ENCODE data around the gene AFG1L.
"Not testable (repeated sequence)": the region's sequence is repeated elsewhere in the genome, so short reads cannot be mapped to it uniquely, and the experiment has no call there.

Gene AFG1L

GRCh38 chr6:108363889-108364313 lies 69.0 kb downstream of the AFG1L start:
- H3K4me3 ChIP-seq (ENCODE audit: low read length in 2 of 2) = no peak overlapping the region
- no peak overlapping the region for H3K27ac ChIP-seq (ENCODE audit: low read length)
- no peaks in the 10 kb centered on the region for H3K4me1 ChIP-seq (ENCODE audit: control insufficient read depth, insufficient read depth, low read length)
- H3K36me3 ChIP-seq (ENCODE audit: control insufficient read depth in 2 of 2, insufficient read depth in 2 of 2, low read length in 2 of 2) = no peaks in the 10 kb centered on the region
- H3K27me3 ChIP-seq (ENCODE audit: control insufficient read depth in 1 of 2, insufficient read depth in 2 of 2, low read length in 2 of 2) = no peaks in the 10 kb centered on the region
- H3K9me3 ChIP-seq (ENCODE audit: control insufficient read depth in 2 of 2, low read length in 2 of 2) = no peaks in the 10 kb centered on the region
- H3K9ac ChIP-seq (ENCODE audit: low read length in 2 of 2) = no peak overlapping the region

GRCh38 chr6:108364470-108364869 lies 69.6 kb downstream of the AFG1L start:
- H3K9me3 ChIP-seq (ENCODE audit: control insufficient read depth in 2 of 2, low read length in 2 of 2) = no peaks in the 10 kb centered on the region
- H3K36me3 ChIP-seq (ENCODE audit: control insufficient read depth in 2 of 2, insufficient read depth in 2 of 2, low read length in 2 of 2) = no peaks in the 10 kb centered on the region
- no peak overlapping the region for H3K9ac ChIP-seq (ENCODE audit: low read length in 2 of 2)
- H3K4me1 ChIP-seq (ENCODE audit: control insufficient read depth, insufficient read depth, low read length) = no peaks in the 10 kb centered on the region
- H3K27me3 ChIP-seq (ENCODE audit: control insufficient read depth in 1 of 2, insufficient read depth in 2 of 2, low read length in 2 of 2) = no peaks in the 10 kb centered on the region
- no peak overlapping the region for H3K27ac ChIP-seq (ENCODE audit: low read length)
- no peak overlapping the region for H3K4me3 ChIP-seq (ENCODE audit: low read length in 2 of 2)

GRCh38 chr6:108365478-108365877 lies 70.6 kb downstream of the AFG1L start:
- no peak overlapping the region for H3K27ac ChIP-seq (ENCODE audit: low read length)
- no peaks in the 10 kb centered on the region for H3K36me3 ChIP-seq (ENCODE audit: control insufficient read depth in 2 of 2, insufficient read depth in 2 of 2, low read length in 2 of 2)

GRCh38 chr6:108366236-108366635 lies 71.4 kb downstream of the AFG1L start:
- Histone ChIP-seq H3K27ac (ENCODE audit: low read length) (no peak overlapping the region), H3K9me3 (ENCODE audit: control insufficient read depth in 2 of 2, low read length in 2 of 2) (no peaks in the 10 kb centered on the region), H3K4me1 (ENCODE audit: control insufficient read depth, insufficient read depth, low read length) (no peaks in the 10 kb centered on the region), H3K4me3 (ENCODE audit: low read length in 2 of 2) (no peak overlapping the region), H3K27me3 (ENCODE audit: control insufficient read depth in 1 of 2, insufficient read depth in 2 of 2, low read length in 2 of 2) (no peaks in the 10 kb centered on the region), H3K36me3 (ENCODE audit: control insufficient read depth in 2 of 2, insufficient read depth in 2 of 2, low read length in 2 of 2) (no peaks in the 10 kb centered on the region), H3K9ac (ENCODE audit: low read length in 2 of 2) (no peak overlapping the region)

More at GRCh38 chr6:108365478-108365877, 70.6 kb downstream of the AFG1L start:
- no peak overlapping the region for H3K4me3 ChIP-seq (ENCODE audit: low read length in 2 of 2)
- no peaks in the 10 kb centered on the region for H3K4me1 ChIP-seq (ENCODE audit: control insufficient read depth, insufficient read depth, low read length)
- H3K9ac ChIP-seq (ENCODE audit: low read length in 2 of 2) = no peak overlapping the region
- no peaks in the 10 kb centered on the region for H3K9me3 ChIP-seq (ENCODE audit: control insufficient read depth in 2 of 2, low read length in 2 of 2)
- H3K27me3 ChIP-seq (ENCODE audit: control insufficient read depth in 1 of 2, insufficient read depth in 2 of 2, low read length in 2 of 2) = no peaks in the 10 kb centered on the region

- Histone ChIP-seq H3K36me3 (ENCODE audit: control insufficient read depth in 2 of 2, insufficient read depth in 2 of 2, low read length in 2 of 2) (no peaks in the 10 kb centered on the region), H3K27ac (ENCODE audit: low read length) (no peak overlapping the region), H3K9ac (ENCODE audit: low read length in 2 of 2) (no peak overlapping the region), H3K9me3 (ENCODE audit: control insufficient read depth in 2 of 2, low read length in 2 of 2) (no peaks in the 10 kb centered on the region), H3K4me1 (ENCODE audit: control insufficient read depth, insufficient read depth, low read length) (no peaks in the 10 kb centered on the region), H3K4me3 (ENCODE audit: low read length in 2 of 2) (no peak overlapping the region), H3K27me3 (ENCODE audit: control insufficient read depth in 1 of 2, insufficient read depth in 2 of 2, low read length in 2 of 2) (no peaks in the 10 kb centered on the region)
Observed at GRCh38 chr6:108368431-108369030, 73.7 kb downstream of the AFG1L start.

- H3K4me3 ChIP-seq (ENCODE audit: low read length in 2 of 2) = no peak overlapping the region
- peaks cover 0 to 3% of the 10 kb centered on the region in 2 donors for H3K36me3 ChIP-seq (ENCODE audit: control insufficient read depth in 2 of 2, insufficient read depth in 2 of 2, low read length in 2 of 2)
- no peak overlapping the region for H3K9ac ChIP-seq (ENCODE audit: low read length in 2 of 2)
- no peak overlapping the region for H3K27ac ChIP-seq (ENCODE audit: low read length)
- H3K4me1 ChIP-seq (ENCODE audit: control insufficient read depth, insufficient read depth, low read length) = no peaks in the 10 kb centered on the region
- H3K9me3 ChIP-seq (ENCODE audit: control insufficient read depth in 2 of 2, low read length in 2 of 2) = no peaks in the 10 kb centered on the region
- no peaks in the 10 kb centered on the region for H3K27me3 ChIP-seq (ENCODE audit: control insufficient read depth in 1 of 2, insufficient read depth in 2 of 2, low read length in 2 of 2)
Observed at GRCh38 chr6:108380876-108381275, 86.0 kb downstream of the AFG1L start.

GRCh38 chr6:108383981-108384380 lies 89.1 kb downstream of the AFG1L start:
- no peaks in the 10 kb centered on the region for H3K27me3 ChIP-seq (ENCODE audit: control insufficient read depth in 1 of 2, insufficient read depth in 2 of 2, low read length in 2 of 2)
- no peak overlapping the region for H3K4me3 ChIP-seq (ENCODE audit: low read length in 2 of 2)
- no peak overlapping the region for H3K27ac ChIP-seq (ENCODE audit: low read length)
- no peak overlapping the region for H3K9ac ChIP-seq (ENCODE audit: low read length in 2 of 2)
- no peaks in the 10 kb centered on the region for H3K4me1 ChIP-seq (ENCODE audit: control insufficient read depth, insufficient read depth, low read length)
- no peaks in the 10 kb centered on the region for H3K9me3 ChIP-seq (ENCODE audit: control insufficient read depth in 2 of 2, low read length in 2 of 2)
- peaks cover 0 to 3% of the 10 kb centered on the region in 2 donors for H3K36me3 ChIP-seq (ENCODE audit: control insufficient read depth in 2 of 2, insufficient read depth in 2 of 2, low read length in 2 of 2)

- H3K4me3 ChIP-seq (ENCODE audit: low read length in 2 of 2); H3K9me3 ChIP-seq (ENCODE audit: control insufficient read depth in 2 of 2, low read length in 2 of 2); H3K27me3 ChIP-seq (ENCODE audit: control insufficient read depth in 1 of 2, insufficient read depth in 2 of 2, low read length in 2 of 2); H3K4me1 ChIP-seq (ENCODE audit: control insufficient read depth, insufficient read depth, low read length); H3K9ac ChIP-seq (ENCODE audit: low read length in 2 of 2); H3K27ac ChIP-seq (ENCODE audit: low read length); H3K36me3 ChIP-seq (ENCODE audit: control insufficient read depth in 2 of 2, insufficient read depth in 2 of 2, low read length in 2 of 2): not testable (repeated sequence)
Observed at GRCh38 chr6:108389190-108389589, 94.3 kb downstream of the AFG1L start.

GRCh38 chr6:108395297-108395696 lies 100.4 kb downstream of the AFG1L start:
- no peaks in the 10 kb centered on the region for H3K27me3 ChIP-seq (ENCODE audit: control insufficient read depth in 1 of 2, insufficient read depth in 2 of 2, low read length in 2 of 2)
- no peak overlapping the region for H3K27ac ChIP-seq (ENCODE audit: low read length)
- no peaks in the 10 kb centered on the region for H3K36me3 ChIP-seq (ENCODE audit: control insufficient read depth in 2 of 2, insufficient read depth in 2 of 2, low read length in 2 of 2)
- no peak overlapping the region for H3K4me3 ChIP-seq (ENCODE audit: low read length in 2 of 2)
- no peaks in the 10 kb centered on the region for H3K9me3 ChIP-seq (ENCODE audit: control insufficient read depth in 2 of 2, low read length in 2 of 2)
- no peak overlapping the region for H3K9ac ChIP-seq (ENCODE audit: low read length in 2 of 2)
- H3K4me1 ChIP-seq (ENCODE audit: control insufficient read depth, insufficient read depth, low read length) = no peaks in the 10 kb centered on the region

- peaks cover 0 to 2% of the 10 kb centered on the region in 2 donors for H3K36me3 ChIP-seq (ENCODE audit: control insufficient read depth in 2 of 2, insufficient read depth in 2 of 2, low read length in 2 of 2)
- no peak overlapping the region for H3K4me3 ChIP-seq (ENCODE audit: low read length in 2 of 2)
- H3K27ac ChIP-seq (ENCODE audit: low read length) = no peak overlapping the region
- no peaks in the 10 kb centered on the region for H3K9me3 ChIP-seq (ENCODE audit: control insufficient read depth in 2 of 2, low read length in 2 of 2)
- no peak overlapping the region for H3K9ac ChIP-seq (ENCODE audit: low read length in 2 of 2)
- H3K27me3 ChIP-seq (ENCODE audit: control insufficient read depth in 1 of 2, insufficient read depth in 2 of 2, low read length in 2 of 2) = no peaks in the 10 kb centered on the region
- H3K4me1 ChIP-seq (ENCODE audit: control insufficient read depth, insufficient read depth, low read length) = no peaks in the 10 kb centered on the region
Observed at GRCh38 chr6:108403236-108403635, 108.4 kb downstream of the AFG1L start.

GRCh38 chr6:108406943-108407342 lies 112.1 kb downstream of the AFG1L start:
- no peak overlapping the region for H3K9ac ChIP-seq (ENCODE audit: low read length in 2 of 2)
- H3K27me3 ChIP-seq (ENCODE audit: control insufficient read depth in 1 of 2, insufficient read depth in 2 of 2, low read length in 2 of 2) = no peaks in the 10 kb centered on the region
- no peaks in the 10 kb centered on the region for H3K9me3 ChIP-seq (ENCODE audit: control insufficient read depth in 2 of 2, low read length in 2 of 2)
- H3K4me1 ChIP-seq (ENCODE audit: control insufficient read depth, insufficient read depth, low read length) = no peaks in the 10 kb centered on the region
- no peak overlapping the region for H3K27ac ChIP-seq (ENCODE audit: low read length)
- no peak overlapping the region for H3K4me3 ChIP-seq (ENCODE audit: low read length in 2 of 2)
- H3K36me3 ChIP-seq (ENCODE audit: control insufficient read depth in 2 of 2, insufficient read depth in 2 of 2, low read length in 2 of 2) = peaks cover 0 to 4% of the 10 kb centered on the region in 2 donors

All from stomach smooth muscle (tissue), 2 donors.